Adipocyte (in vitro differentiated cells): Measurements from ENCODE around the gene CCDC136.

Experiments used
- DNase-seq: peaks from one replicate; pipeline ENCODE4 v3.0.0-alpha.2; 2015; ENCODE audit warnings: low read depth
- H3K27me3 ChIP-seq: replicated peaks from 2 replicates; pipeline ENCODE4 v1.7.0; 2013; ENCODE audit warnings: mild to moderate bottlenecking, low read length, moderate library complexity; ENCODE audit not compliant: control insufficient read depth, insufficient read depth
- H3K36me3 ChIP-seq: 2 replicates; pipeline ENCODE4 v1.7.0; 2013; ENCODE audit warnings: low read length, mild to moderate bottlenecking, moderate library complexity; ENCODE audit not compliant: control insufficient read depth, insufficient read depth, severe bottlenecking
- H3K4me1 ChIP-seq: 2 replicates; pipeline ENCODE4 v1.7.0; 2013; ENCODE audit warnings: mild to moderate bottlenecking, low read length, moderate library complexity; ENCODE audit not compliant: control insufficient read depth, insufficient read depth
- H3K4me3 ChIP-seq: 2 replicates; pipeline ENCODE4 v1.7.0; 2013; ENCODE audit warnings: mild to moderate bottlenecking, low read length, moderate library complexity
- H3K9ac ChIP-seq: 2 replicates; pipeline ENCODE4 v1.7.0; 2013; ENCODE audit warnings: mild to moderate bottlenecking, low read length, moderate library complexity
- H3K9me3 ChIP-seq: 2 replicates; pipeline ENCODE4 v1.7.0; 2013; ENCODE audit warnings: mild to moderate bottlenecking, low read length, moderate library complexity; ENCODE audit not compliant: control insufficient read depth

Gene CCDC136

GRCh38 chr7:128827971-128828711 lies 36.4 kb downstream of the CCDC136 start:
- Histone ChIP-seq H3K36me3 (no peaks in the 10 kb centered on the region), H3K9me3 (no peaks in the 10 kb centered on the region), H3K4me1 (peaks cover 42% of the 10 kb centered on the region), H3K9ac (peak overlapping the region; percentile 61), H3K4me3 (peak overlapping the region; percentile 39), H3K27me3 (no peaks in the 10 kb centered on the region)
- peak; percentile 80 for DNase-seq

GRCh38 chr7:128829391-128830166 lies 37.8 kb downstream of the CCDC136 start:
- Histone ChIP-seq H3K9ac (peak overlapping the region; percentile 73), H3K4me3 (peak overlapping the region; percentile 72), H3K27me3 (no peaks in the 10 kb centered on the region), H3K9me3 (no peaks in the 10 kb centered on the region), H3K4me1 (peaks cover 46% of the 10 kb centered on the region), H3K36me3 (no peaks in the 10 kb centered on the region)
- DNase-seq: peak; percentile 62

- peaks cover 52% of the 10 kb centered on the region for H3K4me1 ChIP-seq
Measured at GRCh38 chr7:128830231-128831177, 38.7 kb downstream of the CCDC136 start, which contains the start of gene FLNC. Gene FLNC (plus strand): TSS chr7:128830406. CDS start chr7:128830638, 232 bp downstream.

GRCh38 chr7:128831178-128831993 lies 39.6 kb downstream of the CCDC136 start:
- Histone ChIP-seq H3K9me3 (no peaks in the 10 kb centered on the region), H3K4me3 (peak overlapping the region; percentile 90), H3K36me3 (peaks cover 13% of the 10 kb centered on the region), H3K27me3 (no peaks in the 10 kb centered on the region), H3K4me1 (peaks cover 61% of the 10 kb centered on the region), H3K9ac (peak overlapping the region; percentile 94)
- DNase-seq: peak; percentile 74

More at GRCh38 chr7:128830231-128831177, 38.7 kb downstream of the CCDC136 start, which contains the start of gene FLNC:
- Histone ChIP-seq H3K27me3 (no peaks in the 10 kb centered on the region), H3K9ac (peak within 1 kb of the TSS; percentile 94), H3K36me3 (peaks cover 9% of the 10 kb centered on the region), H3K4me3 (peak within 1 kb of the TSS; percentile 90), H3K9me3 (no peaks in the 10 kb centered on the region)
- peak; percentile 91 for DNase-seq

- no peaks in the 10 kb centered on the region for H3K9me3 ChIP-seq
- H3K4me3 ChIP-seq: peak overlapping the region; percentile 90
- peaks cover 17% of the 10 kb centered on the region for H3K36me3 ChIP-seq
- H3K9ac ChIP-seq: peak overlapping the region; percentile 94
- peaks cover 62% of the 10 kb centered on the region for H3K4me1 ChIP-seq
- H3K27me3 ChIP-seq: no peaks in the 10 kb centered on the region
- peak; percentile 55 for DNase-seq
Measured at GRCh38 chr7:128831994-128832879, 40.5 kb downstream of the CCDC136 start.

GRCh38 chr7:128832880-128833147 lies 41.0 kb downstream of the CCDC136 start:
- Histone ChIP-seq H3K4me1 (peaks cover 57% of the 10 kb centered on the region), H3K36me3 (peaks cover 22% of the 10 kb centered on the region), H3K9ac (peak overlapping the region; percentile 94), H3K9me3 (no peaks in the 10 kb centered on the region), H3K4me3 (peak overlapping the region; percentile 90), H3K27me3 (no peaks in the 10 kb centered on the region)
- DNase-seq: no peak

- Histone ChIP-seq H3K9me3 (no peaks in the 10 kb centered on the region), H3K4me3 (peak overlapping the region; percentile 90), H3K9ac (peak overlapping the region; percentile 94), H3K27me3 (no peaks in the 10 kb centered on the region), H3K4me1 (peaks cover 51% of the 10 kb centered on the region), H3K36me3 (peaks cover 28% of the 10 kb centered on the region)
- DNase-seq: peak; percentile 80
Measured at GRCh38 chr7:128833148-128833945, 41.6 kb downstream of the CCDC136 start.

- peak overlapping the region; percentile 60 for H3K9ac ChIP-seq
- H3K36me3 ChIP-seq: peaks cover 34% of the 10 kb centered on the region
- peaks cover 46% of the 10 kb centered on the region for H3K4me1 ChIP-seq
- peak overlapping the region; percentile 90 for H3K4me3 ChIP-seq
- H3K27me3 ChIP-seq: no peaks in the 10 kb centered on the region
- no peaks in the 10 kb centered on the region for H3K9me3 ChIP-seq
- peak; percentile 55 for DNase-seq
Measured at GRCh38 chr7:128833946-128834325, 42.2 kb downstream of the CCDC136 start.

- Histone ChIP-seq H3K9me3 (no peaks in the 10 kb centered on the region), H3K4me1 (peaks cover 37% of the 10 kb centered on the region), H3K36me3 (peaks cover 47% of the 10 kb centered on the region), H3K27me3 (no peaks in the 10 kb centered on the region), H3K4me3 (no peak overlapping the region), H3K9ac (no peak overlapping the region)
- DNase-seq: no peak
Measured at GRCh38 chr7:128835231-128835751, 43.5 kb downstream of the CCDC136 start.
